Osteocyte (in vitro differentiated cells): ENCODE results near the gene SPATC1L. TPM values are rescaled to one million over a fixed set of nuclear protein-coding genes. Genes with fewer than 3 reads are reported as not detected.

ENCODE experiments used
- DNase-seq: peaks from one replicate; pipeline ENCODE4 v3.0.0; 2021; ENCODE audit warnings: mixed read lengths; ENCODE audit not compliant: unreplicated experiment; ENCODE audit errors: extremely low spot score
- H3K27ac Mint-ChIP-seq: one replicate; pipeline ENCODE4 v1.8.0; 2021; ENCODE audit warnings: mild to moderate bottlenecking, mixed read lengths; ENCODE audit not compliant: unreplicated experiment
- H3K27me3 Mint-ChIP-seq: one replicate; pipeline ENCODE4 v1.8.0; 2021; ENCODE audit warnings: mixed read lengths; ENCODE audit not compliant: unreplicated experiment
- H3K36me3 Mint-ChIP-seq: one replicate; pipeline ENCODE4 v1.8.0; 2021; ENCODE audit warnings: mixed read lengths; ENCODE audit not compliant: unreplicated experiment
- H3K4me1 Mint-ChIP-seq: one replicate; pipeline ENCODE4 v1.8.0; 2021; ENCODE audit warnings: mixed read lengths; ENCODE audit not compliant: unreplicated experiment
- H3K4me3 Mint-ChIP-seq: one replicate; pipeline ENCODE4 v1.8.0; 2021; ENCODE audit warnings: mild to moderate bottlenecking, moderate library complexity, mixed read lengths; ENCODE audit not compliant: unreplicated experiment
- H3K9me3 Mint-ChIP-seq: one replicate; pipeline ENCODE4 v1.8.0; 2021; ENCODE audit warnings: mixed read lengths; ENCODE audit not compliant: unreplicated experiment
- CTCF ChIP-seq: fragments of 200-600 bp; sonication (generic); IDR thresholded peaks from 2 replicates; pipeline ENCODE4 v1.5.0; 2021; ENCODE audit warnings: antibody characterized with exemption, mild to moderate bottlenecking, moderate library complexity
- total RNA-seq: library from RNA; stranded (reverse); gene quantifications from 2 replicates; pipeline ENCODE4 v1.2.1, GENCODE V29; 2021

The SPATC1L gene
- total RNA-seq, 1 donor from 2014 or later = 18.9 TPM

- Mint-ChIP-seq H3K36me3 (peaks cover 33% of the 10 kb centered on the region), H3K27ac (no peak overlapping the region), H3K27me3 (no peaks in the 10 kb centered on the region), H3K9me3 (no peaks in the 10 kb centered on the region), H3K4me3 (no peak overlapping the region), H3K4me1 (peaks cover 1% of the 10 kb centered on the region)
- TF ChIP-seq CTCF = no peak
- no peak for DNase-seq
Measured at GRCh38 chr21:46207920-46208591, 23.8 kb upstream of the SPATC1L start.

- H3K9me3 Mint-ChIP-seq = no peaks in the 10 kb centered on the region
- TF ChIP-seq CTCF = no peak
- H3K4me3 Mint-ChIP-seq = no peak overlapping the region
- H3K27ac Mint-ChIP-seq = no peak overlapping the region
- H3K27me3 Mint-ChIP-seq = no peaks in the 10 kb centered on the region
- no peaks in the 10 kb centered on the region for H3K4me1 Mint-ChIP-seq
- peaks cover 35% of the 10 kb centered on the region for H3K36me3 Mint-ChIP-seq
- no peak for DNase-seq
Measured at GRCh38 chr21:46207006-46207919, 23.0 kb upstream of the SPATC1L start.

GRCh38 chr21:46206163-46207005 lies 22.1 kb upstream of the SPATC1L start:
- Mint-ChIP-seq H3K4me1 (no peaks in the 10 kb centered on the region), H3K4me3 (no peak overlapping the region), H3K27me3 (no peaks in the 10 kb centered on the region), H3K27ac (no peak overlapping the region), H3K9me3 (no peaks in the 10 kb centered on the region), H3K36me3 (peaks cover 36% of the 10 kb centered on the region)
- DNase-seq = no peak
- TF ChIP-seq CTCF = no peak

GRCh38 chr21:46205766-46206162 lies 21.5 kb upstream of the SPATC1L start:
- no peak for TF ChIP-seq CTCF
- no peak overlapping the region for H3K4me3 Mint-ChIP-seq
- H3K9me3 Mint-ChIP-seq = no peaks in the 10 kb centered on the region
- peaks cover 36% of the 10 kb centered on the region for H3K36me3 Mint-ChIP-seq
- no peak for DNase-seq
- no peak overlapping the region for H3K27ac Mint-ChIP-seq
- no peaks in the 10 kb centered on the region for H3K27me3 Mint-ChIP-seq
- no peaks in the 10 kb centered on the region for H3K4me1 Mint-ChIP-seq
